HG02885 (cell line): ENCODE results near the gene CTNNAL1.
A peak's percentile ranks its signal among the peaks of the same experiment; 100 is the strongest.
"Not testable (repeated sequence)": the region's sequence is repeated elsewhere in the genome, so short reads cannot be mapped to it uniquely, and the experiment has no call there.

Experiments
- ATAC-seq: cut with Tn5 transposase; IDR thresholded peaks from one replicate; pipeline ENCODE4 v1.9.1; 2021; ENCODE audit warnings: mild to moderate bottlenecking; ENCODE audit not compliant: unreplicated experiment, poor library complexity

The CTNNAL1 gene

GRCh38 chr9:109012876-109013678, at the start of gene CTNNAL1:
TSS of gene CTNNAL1 (minus strand) at chr9:109013499. CDS start at chr9:109013442, 57 bp downstream.
- ATAC-seq, result peak; percentile 74

- ATAC-seq, result no peak
These were observed 49.2 kb upstream of the CTNNAL1 start for GRCh38 chr9:109062543-109062942.

- ATAC-seq, result no peak
These were observed 46.9 kb upstream of the CTNNAL1 start for GRCh38 chr9:109060191-109060590.

- ATAC-seq, result not testable (repeated sequence)
These were observed 39.8 kb upstream of the CTNNAL1 start for GRCh38 chr9:109053121-109053520.

GRCh38 chr9:109052416-109052815, 39.1 kb upstream of the CTNNAL1 start:
- ATAC-seq, result no peak

GRCh38 chr9:109051733-109052132, 38.4 kb upstream of the CTNNAL1 start:
- ATAC-seq, result no peak

- no peak for ATAC-seq
These were observed 37.1 kb upstream of the CTNNAL1 start for GRCh38 chr9:109050444-109050843.

GRCh38 chr9:109048822-109049221, 35.5 kb upstream of the CTNNAL1 start:
- ATAC-seq, result no peak

- no peak for ATAC-seq
These were observed 34.0 kb upstream of the CTNNAL1 start for GRCh38 chr9:109047259-109047658.

- no peak for ATAC-seq
These were observed 33.0 kb upstream of the CTNNAL1 start for GRCh38 chr9:109046346-109046745.

- no peak for ATAC-seq
These were observed 30.3 kb upstream of the CTNNAL1 start for GRCh38 chr9:109043578-109043977.

GRCh38 chr9:109040571-109040970, 27.3 kb upstream of the CTNNAL1 start:
- ATAC-seq, result no peak

GRCh38 chr9:109039539-109039938, 26.2 kb upstream of the CTNNAL1 start:
- no peak for ATAC-seq

GRCh38 chr9:109037946-109038715, 24.8 kb upstream of the CTNNAL1 start:
- no peak for ATAC-seq

- ATAC-seq, result no peak
These were observed 23.7 kb upstream of the CTNNAL1 start for GRCh38 chr9:109036744-109037680.

GRCh38 chr9:109035684-109036423, 22.6 kb upstream of the CTNNAL1 start:
- ATAC-seq, result no peak

GRCh38 chr9:109033941-109034700, 20.8 kb upstream of the CTNNAL1 start:
- ATAC-seq, result no peak

- ATAC-seq, result no peak
These were observed 17.9 kb upstream of the CTNNAL1 start for GRCh38 chr9:109031241-109031640.

- no peak for ATAC-seq
These were observed 17.1 kb upstream of the CTNNAL1 start for GRCh38 chr9:109030426-109030825.
